Endodermal cell (in vitro differentiated cells): ENCODE data around the gene CHCHD4. TPM values are rescaled to one million over a fixed set of nuclear protein-coding genes. Genes with fewer than 3 reads are reported as not detected.

Experiments
- DNase-seq: peaks from one replicate; pipeline ENCODE4 v3.0.0-alpha.2; 2017
- H3K27ac ChIP-seq: 2 replicates; pipeline ENCODE4 v1.5.1; 2013; ENCODE audit warnings: mild to moderate bottlenecking, low read depth, low read length, moderate library complexity
- H3K27me3 ChIP-seq: 2 replicates; pipeline ENCODE4 v1.6.1; 2013; ENCODE audit warnings: mild to moderate bottlenecking, low read length, moderate library complexity; ENCODE audit not compliant: insufficient read depth, control insufficient read depth, poor library complexity, severe bottlenecking
- H3K36me3 ChIP-seq: 2 replicates; pipeline ENCODE4 v1.7.0; 2013; ENCODE audit warnings: mild to moderate bottlenecking, low read length, moderate library complexity; ENCODE audit not compliant: control insufficient read depth, insufficient read depth
- H3K4me1 ChIP-seq: one replicate; pipeline ENCODE4 v1.7.0; 2013; ENCODE audit warnings: low read length; ENCODE audit not compliant: control insufficient read depth, insufficient read depth
- H3K4me3 ChIP-seq: 2 replicates; pipeline ENCODE4 v1.5.1; 2013; ENCODE audit warnings: mild to moderate bottlenecking, low read length, moderate library complexity
- H3K9ac ChIP-seq: 2 replicates; pipeline ENCODE4 v1.6.1; 2013; ENCODE audit warnings: mild to moderate bottlenecking, low read length, moderate library complexity; ENCODE audit not compliant: poor library complexity, severe bottlenecking; ENCODE audit errors: extremely low read depth
- H3K9me3 ChIP-seq: 2 replicates; pipeline ENCODE4 v1.6.1; 2013; ENCODE audit warnings: mild to moderate bottlenecking, low read length, moderate library complexity; ENCODE audit not compliant: control insufficient read depth
- H3K27ac Mint-ChIP-seq: 2 replicates; pipeline ENCODE4 v1.8.0; 2020; ENCODE audit warnings: mixed read lengths
- H3K27me3 Mint-ChIP-seq: 2 replicates; pipeline ENCODE4 v1.8.0; 2021; ENCODE audit warnings: mild to moderate bottlenecking, mixed read lengths; ENCODE audit not compliant: insufficient read depth
- H3K36me3 Mint-ChIP-seq: 2 replicates; pipeline ENCODE4 v1.8.0; 2020; ENCODE audit warnings: low read depth, mixed read lengths
- H3K4me1 Mint-ChIP-seq: 2 replicates; pipeline ENCODE4 v1.8.0; 2020; ENCODE audit warnings: mixed read lengths
- H3K4me3 Mint-ChIP-seq: 2 replicates; pipeline ENCODE4 v1.8.0; 2020; ENCODE audit warnings: mild to moderate bottlenecking, moderate library complexity, mixed read lengths
- H3K9me3 Mint-ChIP-seq: 2 replicates; pipeline ENCODE4 v1.8.0; 2020; ENCODE audit warnings: mild to moderate bottlenecking, mixed read lengths
- CTCF ChIP-seq: fragments of 200-600 bp; sonication (generic); conservative IDR thresholded peaks from 2 replicates; pipeline ENCODE4 v1.5.0; 2021; ENCODE audit warnings: antibody characterized with exemption, mild to moderate bottlenecking
- WGBS, 2 experiments: methylation state at CpG; one replicate each; pipeline versions ENCODE4 v1.1.5 to v1.1.7; 2013; ENCODE audit warnings: missing lambda C conversion rate in 2 of 2, mixed read lengths in 1 of 2; ENCODE audit not compliant: insufficient coverage in 1 of 2, insufficient read length in 1 of 2; 5-methylcytosine and 5-hydroxymethylcytosine counted together
- total RNA-seq, 2 donors: library from RNA; stranded (reverse); fragmentation: NEBNext Ultra II Directional in 1 of 2; extraction: Animal tissue kit (Norgen Biotek cat#: 25700) in 1 of 2; gene quantifications; 2 replicates in 1 of 2; 3 replicates in 1 of 2; pipeline ENCODE4 v1.2.1, GENCODE V29; 2021

CHCHD4 gene
- total RNA-seq, 2 donors from 2014 or later, result 16.2 to 20.5 TPM

GRCh38 chr3:14158370-14158769 is 33.7 kb upstream of the CHCHD4 start:
- no peak overlapping the region for H3K9ac ChIP-seq
- H3K27ac ChIP-seq, result no peak overlapping the region
- peaks cover 27% of the 10 kb centered on the region for H3K9me3 ChIP-seq
- no peak overlapping the region for H3K4me3 ChIP-seq
- H3K4me1 Mint-ChIP-seq, result no peaks in the 10 kb centered on the region
- H3K27me3 ChIP-seq, result no peaks in the 10 kb centered on the region
- H3K27me3 Mint-ChIP-seq, result no peaks in the 10 kb centered on the region
- H3K9me3 Mint-ChIP-seq, result peaks cover 22% of the 10 kb centered on the region
- no peaks in the 10 kb centered on the region for H3K4me1 ChIP-seq
- DNase-seq, result no peak
- H3K36me3 Mint-ChIP-seq, result peaks cover 91% of the 10 kb centered on the region
- H3K27ac Mint-ChIP-seq, result no peak overlapping the region
- peaks cover 89% of the 10 kb centered on the region for H3K36me3 ChIP-seq
- H3K4me3 Mint-ChIP-seq, result no peak overlapping the region
- WGBS, 2 experiments, result 94 to 95% methylated on average over 6 to 14 of the region's 14 CpGs
- no peak for TF ChIP-seq CTCF

DNA sequence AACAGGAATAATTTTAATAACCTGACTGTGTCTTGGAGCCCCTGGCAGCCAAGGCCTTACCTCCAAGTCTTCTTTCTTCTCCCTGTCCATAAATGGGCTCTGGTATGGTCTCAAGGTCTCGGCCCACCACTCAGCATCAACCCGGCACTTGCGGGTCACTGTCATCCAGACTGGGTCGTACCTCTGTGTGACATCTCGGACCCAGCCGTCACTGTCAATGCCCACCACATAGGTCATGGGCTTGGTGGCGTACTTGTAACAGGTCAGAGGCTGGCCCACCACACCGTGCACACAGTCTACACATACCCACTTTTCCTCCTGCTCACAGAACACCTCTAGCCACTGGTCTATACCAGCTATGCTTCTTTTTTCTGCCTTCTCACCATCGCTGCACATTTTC is 33.3 kb upstream of the CHCHD4 start:
- Mint-ChIP-seq H3K27ac (no peak overlapping the region), H3K4me1 (peaks cover 4% of the 10 kb centered on the region), H3K36me3 (peaks cover 90% of the 10 kb centered on the region), H3K9me3 (peaks cover 22% of the 10 kb centered on the region), H3K4me3 (no peak overlapping the region), H3K27me3 (no peaks in the 10 kb centered on the region)
- no peak for TF ChIP-seq CTCF
- no peak overlapping the region for H3K27ac ChIP-seq
- H3K9me3 ChIP-seq, result peaks cover 26% of the 10 kb centered on the region
- no peaks in the 10 kb centered on the region for H3K27me3 ChIP-seq
- H3K9ac ChIP-seq, result no peak overlapping the region
- no peak for DNase-seq
- H3K4me3 ChIP-seq, result no peak overlapping the region
- peaks cover 86% of the 10 kb centered on the region for H3K36me3 ChIP-seq
- H3K4me1 ChIP-seq, result no peaks in the 10 kb centered on the region
- WGBS, 2 experiments, result 94 to 97% methylated on average over 5 to 9 of the region's 9 CpGs

DNA sequence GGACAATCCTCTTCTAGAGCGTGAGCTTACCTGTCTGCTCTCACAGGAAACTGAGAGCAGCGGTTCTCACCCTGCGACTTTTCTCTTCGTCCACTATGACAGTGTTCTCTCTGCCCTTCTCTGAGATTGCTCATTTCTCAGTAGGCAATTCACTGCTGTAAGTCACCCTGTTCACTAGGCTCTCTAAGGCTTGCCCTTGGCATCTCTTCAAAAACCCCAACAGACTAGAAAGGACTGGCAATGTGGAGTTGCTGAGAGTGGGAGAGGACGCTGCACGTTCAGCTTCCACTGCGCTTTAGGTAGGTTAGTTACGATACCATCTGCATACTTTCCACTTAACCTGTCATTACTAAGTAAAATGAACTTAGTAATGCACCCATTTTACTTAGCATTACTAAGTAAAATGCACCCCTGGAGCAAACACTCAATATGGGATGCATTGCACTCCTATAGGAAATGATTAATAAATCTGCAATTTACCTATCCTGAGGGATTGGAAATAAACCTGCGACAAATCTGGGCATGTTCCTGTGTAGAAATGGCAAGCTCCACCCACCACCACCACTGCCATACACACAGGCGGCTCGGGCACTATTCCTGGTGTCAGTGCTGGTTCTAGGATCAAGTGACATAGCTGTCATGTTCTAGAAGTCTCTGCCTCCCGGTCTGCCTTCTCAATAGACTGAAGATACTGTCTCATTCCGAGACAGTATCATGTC is 32.3 kb upstream of the CHCHD4 start:
- H3K27ac Mint-ChIP-seq, result no peak overlapping the region
- no peak for TF ChIP-seq CTCF
- peaks cover 86% of the 10 kb centered on the region for H3K36me3 Mint-ChIP-seq
- no peak overlapping the region for H3K4me3 Mint-ChIP-seq
- no peaks in the 10 kb centered on the region for H3K27me3 Mint-ChIP-seq
- Histone ChIP-seq H3K4me1 (no peaks in the 10 kb centered on the region), H3K27ac (no peak overlapping the region), H3K36me3 (peaks cover 86% of the 10 kb centered on the region), H3K9ac (no peak overlapping the region), H3K27me3 (no peaks in the 10 kb centered on the region), H3K9me3 (peaks cover 16% of the 10 kb centered on the region), H3K4me3 (no peak overlapping the region)
- DNase-seq, result no peak
- H3K9me3 Mint-ChIP-seq, result peaks cover 14% of the 10 kb centered on the region
- WGBS, 2 experiments, result 93 to 99% methylated on average over 8 to 13 of the region's 13 CpGs
- H3K4me1 Mint-ChIP-seq, result peaks cover 11% of the 10 kb centered on the region
